GM23248 (cell line): ENCODE measurements around the gene PIEZO1.

Source experiments
- EZH2 ChIP-seq: fragments of 200-600 bp; sonication (generic); IDR thresholded peaks from 2 replicates; pipeline ENCODE4 v1.6.1; 2018; ENCODE audit warnings: antibody characterized with exemption, mild to moderate bottlenecking; ENCODE audit not compliant: insufficient read depth, poor library complexity, severe bottlenecking
- EZH2phosphoT487 ChIP-seq: fragments of 200-600 bp; sonication (generic); IDR thresholded peaks from 2 replicates; pipeline ENCODE4 v1.6.1; 2018; ENCODE audit warnings: antibody characterized with exemption, moderate library complexity, mild to moderate bottlenecking, low read depth; ENCODE audit not compliant: insufficient read depth

DNA sequence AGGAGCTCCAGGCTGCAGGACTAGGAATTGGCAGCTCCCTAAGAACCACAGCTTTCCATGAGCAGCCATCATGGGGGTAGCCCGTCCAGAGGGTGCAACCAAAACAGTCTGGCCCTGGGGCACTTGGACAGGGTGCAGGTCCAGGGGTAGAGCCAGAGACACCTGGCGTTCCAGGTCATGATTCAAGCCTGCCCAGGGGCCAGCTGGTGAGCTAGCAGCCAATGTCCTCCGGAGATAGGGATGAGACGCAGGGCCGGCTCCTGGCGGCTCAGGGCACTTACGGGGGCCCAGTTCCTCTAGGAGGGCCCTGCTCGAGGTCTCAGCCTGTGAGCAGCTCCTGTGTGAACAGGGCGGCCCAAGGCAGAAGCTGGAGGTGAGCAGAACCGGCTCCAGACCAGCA, 22.1 kb downstream of the PIEZO1 start:
- TF ChIP-seq EZH2 (no peak), EZH2phosphoT487 (no peak)
